ENCODE results near the gene MAP7D3. TPM values are rescaled to one million over a fixed set of nuclear protein-coding genes. Genes with fewer than 3 reads are reported as not detected.

MAP7D3 gene
- total RNA-seq, 1 experiment from 2014 or later: 18.0 TPM

GRCh38 chrX:136166221-136166855, 84.9 kb downstream of the MAP7D3 start:
- ChIA-PET CTCF (interaction anchor here (0.7 to 2.2 kb wide), 10 partner anchors 33 to 322 kb away, joined by 3 to 24 read pairs (median 6); partner anchors contain the start of gene BRS3), POLR2A (interaction anchor here (0.7 kb wide), 1 partner anchor 33 kb away, joined by 3 read pairs; no protein-coding TSS in a partner anchor)
- DNase-seq (ENCODE audit: unreplicated experiment): peak; percentile 43
- Mint-ChIP-seq H3K27me3 (ENCODE audit: insufficient read depth, unreplicated experiment) (peaks cover 84% of the 10 kb centered on the region), H3K4me3 (ENCODE audit: unreplicated experiment) (no peak overlapping the region), H3K27ac (ENCODE audit: low read depth, unreplicated experiment) (no peak overlapping the region), H3K9me3 (ENCODE audit: unreplicated experiment) (no peaks in the 10 kb centered on the region), H3K36me3 (ENCODE audit: insufficient read depth, unreplicated experiment) (no peaks in the 10 kb centered on the region), H3K4me1 (ENCODE audit: insufficient read depth, unreplicated experiment) (peaks cover 16% of the 10 kb centered on the region)
- TF ChIP-seq, protein P1, sequence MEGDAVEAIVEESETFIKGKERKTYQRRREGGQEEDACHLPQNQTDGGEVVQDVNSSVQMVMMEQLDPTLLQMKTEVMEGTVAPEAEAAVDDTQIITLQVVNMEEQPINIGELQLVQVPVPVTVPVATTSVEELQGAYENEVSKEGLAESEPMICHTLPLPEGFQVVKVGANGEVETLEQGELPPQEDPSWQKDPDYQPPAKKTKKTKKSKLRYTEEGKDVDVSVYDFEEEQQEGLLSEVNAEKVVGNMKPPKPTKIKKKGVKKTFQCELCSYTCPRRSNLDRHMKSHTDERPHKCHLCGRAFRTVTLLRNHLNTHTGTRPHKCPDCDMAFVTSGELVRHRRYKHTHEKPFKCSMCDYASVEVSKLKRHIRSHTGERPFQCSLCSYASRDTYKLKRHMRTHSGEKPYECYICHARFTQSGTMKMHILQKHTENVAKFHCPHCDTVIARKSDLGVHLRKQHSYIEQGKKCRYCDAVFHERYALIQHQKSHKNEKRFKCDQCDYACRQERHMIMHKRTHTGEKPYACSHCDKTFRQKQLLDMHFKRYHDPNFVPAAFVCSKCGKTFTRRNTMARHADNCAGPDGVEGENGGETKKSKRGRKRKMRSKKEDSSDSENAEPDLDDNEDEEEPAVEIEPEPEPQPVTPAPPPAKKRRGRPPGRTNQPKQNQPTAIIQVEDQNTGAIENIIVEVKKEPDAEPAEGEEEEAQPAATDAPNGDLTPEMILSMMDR (IDR thresholded peaks at IDR 0.05; ENCODE audit: unreplicated experiment): peak; percentile 40
- BruUV-seq (replicated peaks): no TSS peak
- intact Hi-C loops (cut with micrococcal nuclease): loop anchor here (1.0 to 5.0 kb wide), 5 partner anchors 34 to 410 kb away; partner anchors contain the start of gene BRS3

- no peaks in the 10 kb centered on the region for H3K9me3 Mint-ChIP-seq (ENCODE audit: unreplicated experiment)
- no peaks in the 10 kb centered on the region for H3K36me3 Mint-ChIP-seq (ENCODE audit: insufficient read depth, unreplicated experiment)
- ChIA-PET CTCF (interaction anchor here (0.7 to 2.2 kb wide), 10 partner anchors 36 to 323 kb away, joined by 3 to 24 read pairs (median 6); partner anchors contain the start of gene BRS3), POLR2A (interaction anchor here (0.6 to 0.7 kb wide), 2 partner anchors 11 to 34 kb away, joined by 3 read pairs; no protein-coding TSS in a partner anchor)
- TF ChIP-seq, protein P1 (IDR thresholded peaks at IDR 0.05; ENCODE audit: unreplicated experiment): no peak
- no peak overlapping the region for H3K4me3 Mint-ChIP-seq (ENCODE audit: unreplicated experiment)
- H3K27ac Mint-ChIP-seq (ENCODE audit: low read depth, unreplicated experiment): no peak overlapping the region
- H3K4me1 Mint-ChIP-seq (ENCODE audit: insufficient read depth, unreplicated experiment): peaks cover 16% of the 10 kb centered on the region
- intact Hi-C loops (cut with micrococcal nuclease): loop anchor here (5.0 kb wide), 1 partner anchor 322 kb away; the partner anchor contains the start of gene BRS3
- BruUV-seq (replicated peaks): no TSS peak
- no peak for DNase-seq (ENCODE audit: unreplicated experiment)
- H3K27me3 Mint-ChIP-seq (ENCODE audit: insufficient read depth, unreplicated experiment): peaks cover 88% of the 10 kb centered on the region
Measured at GRCh38 chrX:136165406-136165805, 85.8 kb downstream of the MAP7D3 start.

DNA sequence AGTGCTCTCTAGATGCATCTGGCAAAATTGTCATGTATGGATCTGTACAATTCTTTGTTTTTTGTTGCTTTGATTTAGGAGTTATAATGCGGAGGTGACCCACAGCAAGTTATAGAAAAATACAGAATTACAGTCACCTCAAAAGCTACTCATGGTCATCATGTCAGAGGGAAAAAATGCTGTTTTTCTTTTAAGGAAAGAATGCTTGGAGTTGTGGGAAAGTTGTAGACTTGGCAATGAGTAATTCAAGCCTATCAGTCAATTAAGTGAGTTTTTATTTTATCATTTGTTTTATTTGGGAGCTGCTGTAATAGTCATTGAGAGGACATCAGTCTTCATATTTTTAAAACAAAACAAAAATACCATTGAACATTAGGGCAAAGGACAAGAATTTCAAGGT, 87.5 kb downstream of the MAP7D3 start:
- POLR2A ChIA-PET: interaction anchor here (0.9 kb wide), 1 partner anchor 136 kb away, joined by 5 read pairs; no protein-coding TSS in a partner anchor
- no peaks in the 10 kb centered on the region for H3K36me3 Mint-ChIP-seq (ENCODE audit: insufficient read depth, unreplicated experiment)
- TF ChIP-seq, protein P1 (IDR thresholded peaks at IDR 0.05; ENCODE audit: unreplicated experiment): no peak
- H3K4me3 Mint-ChIP-seq (ENCODE audit: unreplicated experiment): no peak overlapping the region
- H3K9me3 Mint-ChIP-seq (ENCODE audit: unreplicated experiment): no peaks in the 10 kb centered on the region
- peaks cover 6% of the 10 kb centered on the region for H3K4me1 Mint-ChIP-seq (ENCODE audit: insufficient read depth, unreplicated experiment)
- intact Hi-C loops (cut with micrococcal nuclease): loop anchor here (1.0 to 5.0 kb wide), 3 partner anchors 135 to 536 kb away; no protein-coding TSS in a partner anchor
- CTCF ChIA-PET: interaction anchor here (0.6 to 3.6 kb wide), 14 partner anchors 10 to 1233 kb away, joined by 3 to 109 read pairs (median 5); no protein-coding TSS in a partner anchor
- no TSS peak for BruUV-seq (replicated peaks)
- peaks cover 82% of the 10 kb centered on the region for H3K27me3 Mint-ChIP-seq (ENCODE audit: insufficient read depth, unreplicated experiment)
- H3K27ac Mint-ChIP-seq (ENCODE audit: low read depth, unreplicated experiment): no peak overlapping the region
- DNase-seq (ENCODE audit: unreplicated experiment): no peak

Other genes with a start within 250 kb of the MAP7D3 start
- gene FHL1, start 103.9 kb downstream of the MAP7D3 start, total RNA-seq (2022): 16.6 and 19.4 TPM in 2 replicates
- not detected in 2 replicates for gene ADGRG4, start 49.6 kb upstream of the MAP7D3 start, total RNA-seq (2022)
- not detected in 2 replicates for gene BRS3, start 236.5 kb upstream of the MAP7D3 start, total RNA-seq (2022)
- gene HTATSF1, start 246.2 kb upstream of the MAP7D3 start, total RNA-seq (2022): 17.6 and 23.3 TPM in 2 replicates